Suppressor macrophage treated with lipopolysaccharide for 4 hours (primary cell): ENCODE data around the gene SH3GL3.

Experiments used
- DNase-seq: peaks from one replicate; pipeline ENCODE4 v3.0.0-alpha.2; 2020

The SH3GL3 gene

GRCh38 chr15:83626171-83626802 lies 179.1 kb downstream of the SH3GL3 start:
- peak; percentile 6 for DNase-seq

- DNase-seq: no peak
These were observed 184.4 kb downstream of the SH3GL3 start for GRCh38 chr15:83631534-83631933.

GRCh38 chr15:83643201-83643600 lies 196.1 kb downstream of the SH3GL3 start:
- no peak for DNase-seq

GRCh38 chr15:83644439-83644838 lies 197.3 kb downstream of the SH3GL3 start:
- no peak for DNase-seq

- DNase-seq: no peak
These were observed 203.7 kb downstream of the SH3GL3 start for GRCh38 chr15:83650831-83651230.

GRCh38 chr15:83651541-83651940 lies 204.4 kb downstream of the SH3GL3 start:
- no peak for DNase-seq

GRCh38 chr15:83652626-83653204 lies 205.6 kb downstream of the SH3GL3 start:
- DNase-seq: no peak

GRCh38 chr15:83653288-83653638 lies 206.1 kb downstream of the SH3GL3 start:
- no peak for DNase-seq

GRCh38 chr15:83653639-83654378 lies 206.7 kb downstream of the SH3GL3 start, which contains the start of gene ADAMTSL3:
Gene ADAMTSL3, plus strand, starts transcription at chr15:83654123. Its CDS starts 1,639 bp downstream, at chr15:83655762.
- DNase-seq: no peak

GRCh38 chr15:83654379-83655236 lies 207.5 kb downstream of the SH3GL3 start:
- DNase-seq: no peak

GRCh38 chr15:83655237-83655616 lies 208.1 kb downstream of the SH3GL3 start:
- no peak for DNase-seq

- no peak for DNase-seq
These were observed 209.1 kb downstream of the SH3GL3 start for GRCh38 chr15:83656192-83656591.

- DNase-seq: no peak
These were observed 209.9 kb downstream of the SH3GL3 start for GRCh38 chr15:83656943-83657528.

- peak; percentile 3 for DNase-seq
These were observed 210.4 kb downstream of the SH3GL3 start for GRCh38 chr15:83657549-83657948.

GRCh38 chr15:83658430-83659416 lies 211.6 kb downstream of the SH3GL3 start:
- DNase-seq: no peak

GRCh38 chr15:83659417-83659812 lies 212.3 kb downstream of the SH3GL3 start:
- DNase-seq: no peak

GRCh38 chr15:83665480-83665879 lies 218.3 kb downstream of the SH3GL3 start:
- no peak for DNase-seq
